Sigmoid colon (tissue), 7 donors: ENCODE data around the gene SHH. TPM values are rescaled to one million over a fixed set of nuclear protein-coding genes. Genes with fewer than 3 reads are reported as not detected.
A peak's percentile ranks its signal among the peaks of the same experiment; 100 is the strongest.

Experiments
- DNase-seq: peaks from one replicate; pipeline ENCODE4 v3.0.0-alpha.2; 2019
- H3K27ac ChIP-seq, 4 donors: fragments of 200-600 bp; sonication (generic); one replicate each; pipeline ENCODE4 v1.5.1; 2016 to 2019; ENCODE audit warnings: mild to moderate bottlenecking in 1 of 4
- H3K27me3 ChIP-seq, 3 donors: fragments of 200-600 bp; sonication (generic); one replicate each; pipeline ENCODE4 v1.5.1; 2019; ENCODE audit warnings: mild to moderate bottlenecking in 1 of 3
- H3K36me3 ChIP-seq, 4 donors: fragments of 200-600 bp; sonication (generic); one replicate each; pipeline ENCODE4 v1.5.1; 2016 to 2019
- H3K4me1 ChIP-seq, 4 donors: fragments of 200-600 bp; sonication (generic); one replicate each; pipeline ENCODE4 v1.5.1; 2017 to 2019
- H3K4me3 ChIP-seq, 4 donors: fragments of 200-600 bp; sonication (generic); one replicate each; pipeline ENCODE4 v1.5.1; 2017 to 2019; ENCODE audit warnings: mild to moderate bottlenecking in 2 of 4, moderate library complexity in 1 of 4
- H3K9me3 ChIP-seq, 4 donors: fragments of 200-600 bp in 3 of 4; sonication (generic) in 3 of 4; one replicate each; pipeline versions ENCODE4 v1.5.1 to v1.6.1; 2013 to 2019
- CTCF ChIP-seq, 4 experiments: fragments of 450-650 bp in 3 of 4; fragments of 200-600 bp in 1 of 4; IDR thresholded peaks; one replicate each; pipeline ENCODE4 v1.5.1; 2016 to 2019; ENCODE audit warnings: antibody characterized with exemption in 4 of 4, mild to moderate bottlenecking in 3 of 4, moderate library complexity in 2 of 4
- EP300 ChIP-seq, 4 donors: sonication (generic); formaldehyde crosslinking; IDR thresholded peaks; one replicate each; pipeline ENCODE4 v1.6.1; 2017; ENCODE audit warnings: antibody characterized with exemption in 4 of 4
- POLR2A ChIP-seq, 2 donors: fragments of 450-650 bp; IDR thresholded peaks; one replicate each; pipeline ENCODE4 v1.6.1; 2016; ENCODE audit warnings: antibody characterized with exemption in 2 of 2, mild to moderate bottlenecking in 2 of 2, moderate library complexity in 2 of 2
- POLR2AphosphoS5 ChIP-seq, 4 donors: sonication (generic); formaldehyde crosslinking; IDR thresholded peaks; one replicate each; pipeline ENCODE4 v1.6.1; 2017; ENCODE audit warnings: antibody characterized with exemption in 4 of 4
- WGBS, 2 donors: extraction: QIAGEN DNeasy Blood & Tissue Kit; methylation state at CpG; one replicate each; pipeline ENCODE4 v1.1.7; 2013; 5-methylcytosine and 5-hydroxymethylcytosine counted together
- intact Hi-C: fragments of 100-400 bp; cut with DNase I; formaldehyde crosslinking; loops from one replicate; pipeline ENCODE4 v1.15.1; 2023
- polyA plus RNA-seq, 3 donors: library from polyadenylated mRNA; stranded (reverse); fragments of 200-250 nt; gene quantifications; one replicate each; pipeline ENCODE4 v1.2.3, GENCODE V29; 2013
- total RNA-seq, 4 donors: library from RNA; depleted of rRNA; stranded (reverse); fragments of >200 nt; gene quantifications; one replicate each; pipeline ENCODE4 v1.1.0, GENCODE V29; 2016
- donor health status: healthy with polysubstance abuse.
- donor health status: Bipolar disorder and iron deficiency.
- donor health status: healthy.

SHH gene
- total and polyA plus RNA-seq, 7 donors, result 0.46 to 1.8 (median 0.60) TPM; not detected in 4

- no peak for DNase-seq
- intact Hi-C loops, result loop anchor here (10.0 kb wide), 2 partner anchors 122 to 842 kb away; partner anchors contain the start of gene RBM33
- no peaks in the 10 kb centered on the region for H3K9me3 ChIP-seq
- no peaks in the 10 kb centered on the region for H3K27me3 ChIP-seq
- no peak overlapping the region for H3K27ac ChIP-seq
- H3K4me3 ChIP-seq, result no peak overlapping the region
- TF ChIP-seq POLR2A (IDR thresholded peaks at IDR 0.05), result no peak
- no peak for TF ChIP-seq CTCF (IDR thresholded peaks at IDR 0.05)
- no peak for TF ChIP-seq POLR2AphosphoS5 (IDR thresholded peaks at IDR 0.05)
- no peak for TF ChIP-seq EP300 (IDR thresholded peaks at IDR 0.05)
- 87 to 91% methylated on average over 12 of the region's 12 CpGs for WGBS, 2 donors
- peaks cover 0 to 29% (median 4%) of the 10 kb centered on the region in 4 donors for H3K4me1 ChIP-seq
- H3K36me3 ChIP-seq, result peaks cover 19 to 79% (median 36%) of the 10 kb centered on the region in 4 donors
Observed at GRCh38 chr7:155766966-155767916, 45.0 kb downstream of the SHH start.

DNA sequence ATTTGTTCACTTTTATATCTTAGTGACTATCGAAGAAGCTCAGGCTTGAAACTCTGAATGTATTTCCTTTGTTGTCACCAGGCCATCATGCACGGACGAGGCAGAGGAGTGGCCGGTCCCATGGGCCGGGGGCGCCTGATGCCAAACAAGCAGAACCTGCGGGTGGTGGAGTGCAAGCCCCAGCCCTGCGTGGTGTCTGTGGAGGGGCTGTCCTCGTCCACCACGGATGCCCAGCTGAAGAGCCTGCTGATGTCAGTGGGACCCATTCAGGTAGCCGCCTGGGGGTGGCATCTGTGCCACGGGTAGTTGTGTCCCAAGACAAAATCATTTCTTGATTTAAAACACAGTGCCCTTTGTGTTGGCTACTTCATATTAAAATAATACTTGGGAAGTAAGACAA is 45.9 kb downstream of the SHH start:
- TF ChIP-seq POLR2AphosphoS5 (IDR thresholded peaks at IDR 0.05), result no peak
- no peak for TF ChIP-seq EP300 (IDR thresholded peaks at IDR 0.05)
- TF ChIP-seq CTCF (IDR thresholded peaks at IDR 0.05), result no peak
- TF ChIP-seq POLR2A (IDR thresholded peaks at IDR 0.05), result no peak
- DNase-seq, result no peak
- Histone ChIP-seq H3K27me3 (no peaks in the 10 kb centered on the region), H3K36me3 (peaks cover 19 to 71% (median 33%) of the 10 kb centered on the region in 4 donors), H3K4me3 (no peak overlapping the region), H3K4me1 (peaks cover 0 to 35% (median 7%) of the 10 kb centered on the region in 4 donors), H3K9me3 (no peaks in the 10 kb centered on the region), H3K27ac (no peak overlapping the region)
- intact Hi-C loops, result loop anchor here (10.0 kb wide), 2 partner anchors 122 to 842 kb away; partner anchors contain the start of gene RBM33
- 90 to 94% methylated on average over 12 of the region's 12 CpGs for WGBS, 2 donors

DNA sequence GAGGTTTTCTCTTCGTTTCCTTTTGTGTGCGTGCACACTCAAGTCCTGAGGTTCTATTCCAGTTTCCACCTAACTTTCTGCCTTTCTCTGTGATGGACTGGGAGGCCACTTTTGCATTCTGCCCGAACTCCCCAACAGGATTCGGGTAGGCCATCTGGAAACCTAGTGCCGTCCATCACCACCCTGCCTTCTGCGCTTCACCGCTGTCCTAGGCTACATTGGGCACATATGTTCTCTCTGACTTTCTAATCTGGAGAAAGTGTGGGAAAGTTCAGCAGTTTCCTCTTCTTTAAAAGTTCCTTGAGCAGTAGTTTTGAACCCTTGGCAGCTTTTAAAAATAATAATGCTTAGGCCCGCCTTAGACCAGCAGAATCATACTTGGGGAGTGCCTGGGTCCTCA is 46.8 kb downstream of the SHH start:
- no peak overlapping the region for H3K27ac ChIP-seq
- WGBS, 2 donors, result 83 to 95% methylated on average over 8 of the region's 8 CpGs
- no peaks in the 10 kb centered on the region for H3K9me3 ChIP-seq
- TF ChIP-seq CTCF (IDR thresholded peaks at IDR 0.05) (no peak), POLR2AphosphoS5 (IDR thresholded peaks at IDR 0.05) (no peak), EP300 (IDR thresholded peaks at IDR 0.05) (no peak), POLR2A (IDR thresholded peaks at IDR 0.05) (no peak)
- H3K4me3 ChIP-seq, result no peak overlapping the region
- no peak for DNase-seq
- H3K27me3 ChIP-seq, result no peaks in the 10 kb centered on the region
- intact Hi-C loops, result loop anchor here (10.0 kb wide), 2 partner anchors 121 to 841 kb away; partner anchors contain the start of gene RBM33
- peaks cover 19 to 62% (median 33%) of the 10 kb centered on the region in 4 donors for H3K36me3 ChIP-seq
- peaks cover 0 to 35% (median 7%) of the 10 kb centered on the region in 4 donors for H3K4me1 ChIP-seq

DNA sequence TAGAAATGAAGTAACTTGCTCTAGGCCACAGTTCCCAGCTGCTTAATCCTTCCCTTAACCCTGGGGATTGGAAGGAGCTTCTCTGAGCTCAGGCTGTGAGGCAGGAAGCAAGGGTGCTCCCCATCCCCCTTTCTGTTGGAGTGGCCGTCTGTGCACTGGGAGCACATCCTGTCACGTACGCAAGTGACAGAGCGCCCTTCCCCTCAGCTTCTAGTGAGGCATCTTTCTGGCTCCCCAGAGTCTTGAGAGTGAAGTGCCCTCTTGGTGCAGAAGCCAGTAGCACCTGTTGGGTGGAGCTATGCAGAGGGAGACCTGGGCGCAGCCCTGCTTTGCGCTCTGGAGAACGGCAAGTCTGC is 47.8 kb downstream of the SHH start:
- 69 to 87% methylated on average over 7 of the region's 7 CpGs for WGBS, 2 donors
- no peak overlapping the region for H3K4me3 ChIP-seq
- peaks cover 16 to 52% (median 29%) of the 10 kb centered on the region in 4 donors for H3K36me3 ChIP-seq
- no peaks in the 10 kb centered on the region for H3K9me3 ChIP-seq
- peaks cover 0 to 35% (median 7%) of the 10 kb centered on the region in 4 donors for H3K4me1 ChIP-seq
- H3K27me3 ChIP-seq, result no peaks in the 10 kb centered on the region
- peak overlapping the region in 3 of 4 donors; percentile 23 to 60 (median 49) for H3K27ac ChIP-seq
- no peak for DNase-seq
- TF ChIP-seq EP300 (IDR thresholded peaks at IDR 0.05) (no peak), POLR2AphosphoS5 (IDR thresholded peaks at IDR 0.05) (no peak), CTCF (IDR thresholded peaks at IDR 0.05) (no peak), POLR2A (IDR thresholded peaks at IDR 0.05) (no peak)
- intact Hi-C loops, result loop anchor here (10.0 kb wide), 2 partner anchors 120 to 840 kb away; partner anchors contain the start of gene RBM33
